OCI-LY3 (cell line): ENCODE data around the gene PTTG1IP.

Source experiments
- CTCF ChIP-seq: fragments of 200-600, 300-600 bp; sonication (generic); IDR thresholded peaks from 2 replicates; pipeline ENCODE4 v1.5.1; 2014; ENCODE audit warnings: antibody characterized with exemption, low read length, low read depth
- EZH2phosphoT487 ChIP-seq: fragments of 200-600 bp; shearing (Covaris generic); IDR thresholded peaks from 2 replicates; pipeline ENCODE4 v1.6.1; 2018; ENCODE audit warnings: antibody characterized with exemption, mixed run types, low read depth

DNA sequence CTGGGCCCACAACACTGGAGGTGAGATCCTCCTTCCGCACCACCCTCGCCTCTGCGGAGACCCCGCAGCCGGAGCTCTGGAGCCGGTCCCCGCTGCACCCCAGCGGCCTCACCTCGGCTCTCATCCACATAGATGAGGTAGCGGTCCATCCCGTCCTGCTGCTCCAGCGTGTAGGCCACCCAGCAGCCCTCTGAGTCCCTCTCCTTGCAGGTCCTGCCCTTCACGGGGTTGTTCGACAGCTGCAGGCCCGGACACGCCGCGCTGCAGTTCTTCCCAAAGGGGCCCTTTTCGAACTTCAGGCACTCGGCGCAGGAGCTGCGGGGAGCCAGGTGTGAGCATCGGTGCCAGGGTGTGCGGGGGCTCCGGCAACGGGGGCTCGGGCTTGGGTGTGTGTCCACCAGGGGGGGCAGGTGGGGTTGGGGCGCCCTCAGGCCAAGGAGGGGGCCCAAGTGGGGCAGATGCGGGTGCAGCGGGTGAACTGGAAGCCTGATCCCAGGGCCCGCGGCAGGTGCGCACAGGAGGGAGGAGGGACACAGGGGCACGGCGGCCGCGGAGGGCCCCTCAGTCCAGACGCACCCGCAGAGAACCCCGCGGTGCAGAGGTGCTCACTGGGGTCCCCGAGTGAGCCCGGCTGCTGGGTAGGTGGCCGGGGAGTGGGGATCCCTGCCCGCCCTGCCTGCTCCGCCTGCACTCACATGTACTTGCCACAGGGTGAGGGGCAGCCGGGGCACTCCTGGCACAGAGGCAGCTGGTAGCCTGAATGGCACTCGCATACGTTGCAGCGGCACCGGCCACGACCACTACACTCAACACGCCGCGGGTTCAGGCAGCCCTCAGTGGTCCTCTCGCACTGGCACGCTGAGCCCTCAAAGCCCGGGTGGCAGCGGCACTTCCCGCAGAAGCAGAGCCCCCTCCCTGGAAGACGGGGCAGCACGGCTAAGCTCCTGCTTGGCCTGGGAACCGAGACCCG lies 15.4 kb upstream of the PTTG1IP start:
- TF ChIP-seq EZH2phosphoT487, result no peak
- no peak for TF ChIP-seq CTCF
